K562 (cell line): ENCODE results near the gene ATG13. TPM values are rescaled to one million over a fixed set of nuclear protein-coding genes. Genes with fewer than 3 reads are reported as not detected.

Source experiments
- ATAC-seq: fragments of 200-7000 bp; cut with Tn5 transposase; 3 replicates; pipeline ENCODE4 v1.9.1; 2020; ENCODE audit warnings: moderate library complexity
- BruUV-seq: library from RNA; stranded (reverse); fragments of 400-500 nt; replicated peaks from 2 replicates; lab custom pipeline; 2021; lab: Mats Ljungman, UMichigan
- CTCF ChIA-PET: fragments of 300-600 bp; formaldehyde crosslinking; extraction: SDS; loops from one replicate; lab custom pipeline; 2021; ENCODE audit warnings: low intra/inter-chr PET ratio; lab: Yijun Ruan, JAX
- POLR2A ChIA-PET: fragments of 300-600, 350-650 bp; sonication (Branson Sonifier 250); formaldehyde crosslinking; extraction: SDS; loops from one replicate; lab custom pipeline; 2021; ENCODE audit warnings: antibody characterized with exemption, inconsistent platforms; lab: Yijun Ruan, JAX
- DNase-seq, 4 experiments: peaks; one replicate each; pipeline versions ENCODE4 v3.0.0 to v3.0.0-alpha.2; 2011 to 2018; ENCODE audit warnings: low spot score in 3 of 4, mixed read lengths in 3 of 4; ENCODE audit errors: extremely low read depth in 1 of 4
- FAIRE-seq: peaks from 2 replicates; lab custom pipeline; 2011; peaks lifted over from hg19 to GRCh38; lab: Jason Lieb, UNC
- H2AFZ ChIP-seq: 2 replicates; pipeline ENCODE4 v1.6.0; 2011; ENCODE audit warnings: low read depth, low read length, control low read depth, inconsistent platforms
- H3K27ac ChIP-seq: fragments of 200-600 bp; 3 replicates; pipeline ENCODE4 v1.8.0; 2011; ENCODE audit warnings: low read depth, mild to moderate bottlenecking, control low read depth, inconsistent platforms, low read length, moderate library complexity, mixed read lengths; ENCODE audit errors: extremely low read depth
- H3K27me3 ChIP-seq, 2 experiments: fragments of 300-600 bp in 1 of 2; 2 replicates in 1 of 2; 3 replicates in 1 of 2; pipeline versions ENCODE4 v1.6.0 to v1.8.0; 2011; ENCODE audit warnings: inconsistent platforms in 2 of 2, low read length in 2 of 2, mild to moderate bottlenecking in 1 of 2, mixed read lengths in 1 of 2, moderate library complexity in 1 of 2; ENCODE audit not compliant: control insufficient read depth in 2 of 2, insufficient read depth in 2 of 2
- H3K36me3 ChIP-seq: fragments of 300-600 bp; 3 replicates; pipeline ENCODE4 v1.8.0; 2011; ENCODE audit warnings: mild to moderate bottlenecking, low read length, inconsistent platforms; ENCODE audit not compliant: control insufficient read depth, insufficient read depth
- H3K4me1 ChIP-seq, 2 experiments: fragments of 200-600 bp in 1 of 2; replicated peaks in 1 of 2; 2 replicates in 1 of 2; 3 replicates in 1 of 2; pipeline versions ENCODE4 v1.5.1 to v1.8.0; 2011; ENCODE audit warnings: inconsistent platforms in 2 of 2, low read length in 2 of 2, mild to moderate bottlenecking in 1 of 2, mixed read lengths in 1 of 2, moderate library complexity in 1 of 2; ENCODE audit not compliant: control insufficient read depth in 2 of 2, insufficient read depth in 2 of 2
- H3K4me2 ChIP-seq: 2 replicates; pipeline ENCODE4 v1.6.1; 2011; ENCODE audit warnings: low read length, control low read depth, inconsistent platforms, mixed read lengths; ENCODE audit not compliant: insufficient read depth
- H3K4me3 ChIP-seq: fragments of 200-600 bp; sonication (generic), shearing (Covaris generic); 2 replicates; pipeline ENCODE4 v1.5.1; 2016; ENCODE audit warnings: control low read depth, inconsistent platforms
- H3K79me2 ChIP-seq: fragments of 200-600 bp; 3 replicates; pipeline ENCODE4 v1.8.0; 2011; ENCODE audit warnings: low read length, inconsistent platforms; ENCODE audit not compliant: control insufficient read depth, insufficient read depth
- H3K9ac ChIP-seq, 2 experiments: 2 replicates each; pipeline versions ENCODE4 v1.6.0 to v1.6.1; 2011; ENCODE audit warnings: low read depth in 2 of 2, low read length in 2 of 2, control low read depth in 1 of 2, inconsistent platforms in 1 of 2, mild to moderate bottlenecking in 1 of 2, mixed read lengths in 1 of 2; ENCODE audit not compliant: insufficient read depth in 1 of 2
- H3K9me1 ChIP-seq: one replicate; pipeline ENCODE4 v1.6.0; 2011; ENCODE audit warnings: inconsistent platforms, mild to moderate bottlenecking, low read length, moderate library complexity; ENCODE audit not compliant: control insufficient read depth, insufficient read depth
- H3K9me3 ChIP-seq: replicated peaks from 2 replicates; pipeline ENCODE4 v1.5.1; 2011; ENCODE audit warnings: low read depth, low read length, inconsistent platforms; ENCODE audit not compliant: control insufficient read depth, insufficient read depth
- H4K20me1 ChIP-seq: replicated peaks from 2 replicates; pipeline ENCODE4 v1.6.1; 2011; ENCODE audit warnings: low read length, inconsistent platforms, mixed read lengths; ENCODE audit not compliant: control insufficient read depth, insufficient read depth
- DPF2 ChIP-seq: fragments of 450-650 bp; IDR thresholded peaks from 2 replicates; pipeline ENCODE4 v1.6.1; 2016
- FOXP1 ChIP-seq: sonication (generic); formaldehyde crosslinking; IDR thresholded peaks from 2 replicates; pipeline ENCODE4 v1.8.0; 2022; ENCODE audit warnings: mild to moderate bottlenecking, missing genetic modification reagents
- KAT7 ChIP-seq: sonication (generic); formaldehyde crosslinking; IDR thresholded peaks from 2 replicates; pipeline ENCODE4 v1.8.0; 2022; ENCODE audit warnings: missing genetic modification reagents, mild to moderate bottlenecking, borderline replicate concordance
- KLF16 ChIP-seq: IDR thresholded peaks from 2 replicates; pipeline ENCODE4 v1.6.1; 2016; ENCODE audit warnings: antibody characterized with exemption
- MEIS2 ChIP-seq: fragments of 450-650 bp; IDR thresholded peaks from 2 replicates; pipeline ENCODE4 v1.6.1; 2014; ENCODE audit warnings: mild to moderate bottlenecking; ENCODE audit not compliant: partially characterized antibody
- RBFOX2 ChIP-seq: fragments of 200-400 bp; formaldehyde crosslinking; IDR thresholded peaks from 2 replicates; pipeline ENCODE4 v1.6.1; 2017; ENCODE audit warnings: low read depth, mild to moderate bottlenecking, low read length, moderate library complexity
- RBM34 ChIP-seq: fragments of 200-400 bp; formaldehyde crosslinking; IDR thresholded peaks from 2 replicates; pipeline ENCODE4 v1.6.1; 2018; ENCODE audit warnings: low read length, borderline replicate concordance; ENCODE audit not compliant: insufficient read depth
- TAF15 ChIP-seq: fragments of 200-400 bp; formaldehyde crosslinking; IDR thresholded peaks from 2 replicates; pipeline ENCODE4 v1.6.1; 2017; ENCODE audit warnings: mild to moderate bottlenecking, low read depth, low read length, moderate library complexity
- ZNF184 ChIP-seq: sonication (generic); formaldehyde crosslinking; IDR thresholded peaks from 2 replicates; pipeline ENCODE4 v1.5.0; 2020; ENCODE audit warnings: missing genetic modification reagents
- WGBS: fragments of 100-300 bp; shearing (Covaris generic); methylation state at CpG from one replicate; pipeline ENCODE4 v1.1.6; 2016; ENCODE audit warnings: low coverage, mixed read lengths; ENCODE audit not compliant: insufficient coverage; ENCODE audit errors: missing lambda C conversion rate; 5-methylcytosine and 5-hydroxymethylcytosine counted together
- in situ Hi-C: fragments of 300-500 bp; cut with MboI; formaldehyde crosslinking; loops from 4 replicates; pipeline ENCODE4 v1.15.0; 2018; ENCODE audit warnings: inconsistent platforms, mixed read lengths
- intact Hi-C: fragments of 100-400 bp; cut with micrococcal nuclease; formaldehyde crosslinking; loops from 2 replicates; pipeline ENCODE4 v1.14.2; 2022
- polyA plus RNA-seq, 8 experiments: library from polyadenylated mRNA; depleted of rRNA in 4 of 8; stranded (reverse) in 5 of 8; unstranded in 3 of 8; fragments of >200 nt; fragmentation: Nextera tagmentation in 2 of 8; fragmentation: Illumina TruSeq in 1 of 8; extraction: Ambion mirVana in 2 of 8; extraction: Trizol in 1 of 8; gene quantifications; 2 replicates each; pipeline versions ENCODE4 v1.2.1 to v1.2.3, GENCODE V29; 2011 to 2014; ENCODE audit warnings: inconsistent platforms in 1 of 8, missing spikeins in 1 of 8
- total RNA-seq, 7 experiments: library from RNA; depleted of rRNA in 6 of 7; stranded (reverse); fragments of >200 nt in 6 of 7; fragmentation: Illumina TruSeq in 2 of 7; extraction: Trizol in 2 of 7; gene quantifications; 2 replicates each; pipeline versions ENCODE4 v1.2.1 to v1.2.3, GENCODE V29; 2011 to 2021; ENCODE audit warnings: low replicate concordance in 1 of 7
- TF ChIP-seq, protein P1 (sequence below): sonication (generic); formaldehyde crosslinking; IDR thresholded peaks from 2 replicates; pipeline ENCODE4 v1.8.1; 2023; ENCODE audit warnings: mild to moderate bottlenecking, missing genetic modification reagents
- TF ChIP-seq, protein P2 (sequence below): fragments of 450-650 bp; IDR thresholded peaks from 2 replicates; pipeline ENCODE4 v1.6.1; 2016
- TF ChIP-seq, protein P3 (sequence below): sonication (generic); formaldehyde crosslinking; IDR thresholded peaks from 2 replicates; pipeline ENCODE4 v1.8.0; 2022; ENCODE audit warnings: missing genetic modification reagents, mild to moderate bottlenecking, borderline replicate concordance

ATG13 gene
- total and polyA plus RNA-seq, 9 of the 15 experiments (the other 6 are each of a cell fraction or from before 2014, with no cell fraction given): 13.1 to 61.5 (median 36.5) TPM

DNA sequence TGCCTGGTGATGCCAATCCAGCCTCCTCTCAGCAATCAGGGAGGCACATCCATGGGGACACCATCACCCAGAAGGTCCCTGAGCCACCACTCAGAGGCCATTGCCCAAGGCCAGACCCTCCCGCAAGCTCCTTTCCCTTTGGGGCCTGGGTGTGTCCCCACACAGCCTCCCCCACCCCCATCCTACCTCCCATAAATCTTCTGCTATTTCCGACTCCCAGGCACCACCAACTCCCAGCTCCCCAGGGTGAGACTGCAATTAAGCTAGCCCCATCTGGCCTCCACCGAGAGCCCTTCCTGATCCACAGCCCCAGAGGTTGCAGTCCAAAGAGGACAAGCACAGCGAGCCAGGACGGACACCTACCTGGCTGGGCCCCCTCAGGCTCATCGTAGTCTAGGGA, 76.7 kb downstream of the ATG13 start (continued):
- TF ChIP-seq, protein P1, sequence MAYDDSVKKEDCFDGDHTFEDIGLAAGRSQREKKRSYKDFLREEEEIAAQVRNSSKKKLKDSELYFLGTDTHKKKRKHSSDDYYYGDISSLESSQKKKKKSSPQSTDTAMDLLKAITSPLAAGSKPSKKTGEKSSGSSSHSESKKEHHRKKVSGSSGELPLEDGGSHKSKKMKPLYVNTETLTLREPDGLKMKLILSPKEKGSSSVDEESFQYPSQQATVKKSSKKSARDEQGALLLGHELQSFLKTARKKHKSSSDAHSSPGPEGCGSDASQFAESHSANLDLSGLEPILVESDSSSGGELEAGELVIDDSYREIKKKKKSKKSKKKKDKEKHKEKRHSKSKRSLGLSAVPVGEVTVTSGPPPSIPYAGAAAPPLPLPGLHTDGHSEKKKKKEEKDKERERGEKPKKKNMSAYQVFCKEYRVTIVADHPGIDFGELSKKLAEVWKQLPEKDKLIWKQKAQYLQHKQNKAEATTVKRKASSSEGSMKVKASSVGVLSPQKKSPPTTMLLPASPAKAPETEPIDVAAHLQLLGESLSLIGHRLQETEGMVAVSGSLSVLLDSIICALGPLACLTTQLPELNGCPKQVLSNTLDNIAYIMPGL (CRISPR knock-in tag): no peak
- TF ChIP-seq MEIS2 (peak; percentile 78), TAF15 (no peak), KLF16 (no peak), DPF2 (0 out of 2 replicates have a peak, but pooled peaks have one; percentile 14), RBFOX2 (peak; percentile 37; the same call in 1 of the 2 replicates)
- TF ChIP-seq, protein P2, sequence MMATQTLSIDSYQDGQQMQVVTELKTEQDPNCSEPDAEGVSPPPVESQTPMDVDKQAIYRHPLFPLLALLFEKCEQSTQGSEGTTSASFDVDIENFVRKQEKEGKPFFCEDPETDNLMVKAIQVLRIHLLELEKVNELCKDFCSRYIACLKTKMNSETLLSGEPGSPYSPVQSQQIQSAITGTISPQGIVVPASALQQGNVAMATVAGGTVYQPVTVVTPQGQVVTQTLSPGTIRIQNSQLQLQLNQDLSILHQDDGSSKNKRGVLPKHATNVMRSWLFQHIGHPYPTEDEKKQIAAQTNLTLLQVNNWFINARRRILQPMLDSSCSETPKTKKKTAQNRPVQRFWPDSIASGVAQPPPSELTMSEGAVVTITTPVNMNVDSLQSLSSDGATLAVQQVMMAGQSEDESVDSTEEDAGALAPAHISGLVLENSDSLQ: peak; percentile 79

DNA sequence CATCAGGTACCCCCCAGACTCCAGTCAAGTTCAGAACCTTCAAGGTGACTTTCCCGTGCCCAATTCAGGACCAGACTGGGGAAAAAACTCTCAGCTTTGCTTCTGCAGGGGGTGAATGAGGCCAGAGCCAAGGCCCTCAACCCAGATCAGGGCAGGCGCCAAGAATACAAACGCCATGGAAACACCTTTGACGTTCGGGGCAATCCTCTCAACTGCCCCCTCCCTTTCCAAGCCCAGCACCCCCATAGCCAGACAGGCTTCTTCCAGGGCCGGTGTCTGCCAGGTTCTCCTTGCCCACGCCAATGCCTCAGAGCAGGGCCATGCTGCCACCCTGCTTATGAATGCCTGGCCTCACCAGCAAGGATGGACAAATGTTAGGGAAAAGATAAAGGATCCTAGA, 77.3 kb downstream of the ATG13 start:
- POLR2A ChIA-PET: interaction anchor here (0.7 to 1.1 kb wide), 3 partner anchors 8 to 19 kb away, joined by 3 to 5 read pairs (median 4); no protein-coding TSS in a partner anchor
- intact Hi-C loops: no loop called here
- 82% methylated on average over 3 of the region's 7 CpGs for WGBS
- peak overlapping the region in 1 of 2 experiments; percentile 74; a peak in 3 of 4 replicates for H3K9ac ChIP-seq
- ATAC-seq: no peak
- H3K4me1 ChIP-seq: peaks cover 24 to 29% of the 10 kb centered on the region in 2 experiments; a peak in 4 of 5 replicates
- H3K9me1 ChIP-seq: no peaks in the 10 kb centered on the region
- no peaks in the 10 kb centered on the region for H3K27me3 ChIP-seq
- H3K4me2 ChIP-seq: no peak overlapping the region
- no TSS peak for BruUV-seq
- no peak overlapping the region for H2AFZ ChIP-seq
- FAIRE-seq: no peak
- CTCF ChIA-PET: interaction anchor here (0.7 kb wide), 1 partner anchor 14 kb away, joined by 3 read pairs; no protein-coding TSS in a partner anchor
- peaks cover 15% of the 10 kb centered on the region for H3K79me2 ChIP-seq
- DNase-seq: no peak
- H3K36me3 ChIP-seq: peaks cover 28% of the 10 kb centered on the region; the same call in 2 of the 3 replicates
- no peaks in the 10 kb centered on the region for H4K20me1 ChIP-seq
- in situ Hi-C loops: no loop called here
- H3K4me3 ChIP-seq: no peak overlapping the region
- no peaks in the 10 kb centered on the region for H3K9me3 ChIP-seq
- peak overlapping the region; percentile 44; the same call in 1 of the 3 replicates for H3K27ac ChIP-seq
- TF ChIP-seq RBM34 (no peak), KAT7 (no peak), ZNF184 (CRISPR knock-in tag) (no peak), FOXP1 (CRISPR knock-in tag) (no peak)
- TF ChIP-seq, protein P3, sequence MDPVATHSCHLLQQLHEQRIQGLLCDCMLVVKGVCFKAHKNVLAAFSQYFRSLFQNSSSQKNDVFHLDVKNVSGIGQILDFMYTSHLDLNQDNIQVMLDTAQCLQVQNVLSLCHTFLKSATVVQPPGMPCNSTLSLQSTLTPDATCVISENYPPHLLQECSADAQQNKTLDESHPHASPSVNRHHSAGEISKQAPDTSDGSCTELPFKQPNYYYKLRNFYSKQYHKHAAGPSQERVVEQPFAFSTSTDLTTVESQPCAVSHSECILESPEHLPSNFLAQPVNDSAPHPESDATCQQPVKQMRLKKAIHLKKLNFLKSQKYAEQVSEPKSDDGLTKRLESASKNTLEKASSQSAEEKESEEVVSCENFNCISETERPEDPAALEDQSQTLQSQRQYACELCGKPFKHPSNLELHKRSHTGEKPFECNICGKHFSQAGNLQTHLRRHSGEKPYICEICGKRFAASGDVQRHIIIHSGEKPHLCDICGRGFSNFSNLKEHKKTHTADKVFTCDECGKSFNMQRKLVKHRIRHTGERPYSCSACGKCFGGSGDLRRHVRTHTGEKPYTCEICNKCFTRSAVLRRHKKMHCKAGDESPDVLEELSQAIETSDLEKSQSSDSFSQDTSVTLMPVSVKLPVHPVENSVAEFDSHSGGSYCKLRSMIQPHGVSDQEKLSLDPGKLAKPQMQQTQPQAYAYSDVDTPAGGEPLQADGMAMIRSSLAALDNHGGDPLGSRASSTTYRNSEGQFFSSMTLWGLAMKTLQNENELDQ: no peak
